Large intestine (tissue), 3 donors: ENCODE measurements around the gene EXOC4. TPM values are rescaled to one million over a fixed set of nuclear protein-coding genes. Genes with fewer than 3 reads are reported as not detected.
"Not testable (repeated sequence)": the region's sequence is repeated elsewhere in the genome, so short reads cannot be mapped to it uniquely, and the experiment has no call there.

Experiments
- DNase-seq, 2 donors: peaks; one replicate each; pipeline versions ENCODE4 v3.0.0 to v3.0.0-alpha.2; 2013
- H3K27ac ChIP-seq: one replicate; pipeline ENCODE4 v1.5.1; 2013; ENCODE audit warnings: low read length
- H3K27me3 ChIP-seq: 2 replicates; pipeline ENCODE4 v1.6.1; 2013; ENCODE audit warnings: low read length; ENCODE audit not compliant: control insufficient read depth, insufficient read depth
- H3K36me3 ChIP-seq: 2 replicates; pipeline ENCODE4 v1.6.1; 2013; ENCODE audit warnings: low read length; ENCODE audit not compliant: control insufficient read depth, insufficient read depth
- H3K4me1 ChIP-seq: one replicate; pipeline ENCODE4 v1.6.1; 2013; ENCODE audit warnings: low read length; ENCODE audit not compliant: control insufficient read depth, insufficient read depth
- H3K4me3 ChIP-seq: one replicate; pipeline ENCODE4 v1.5.1; 2013; ENCODE audit warnings: low read length
- H3K9me3 ChIP-seq: one replicate; pipeline ENCODE4 v1.6.1; 2013; ENCODE audit warnings: mild to moderate bottlenecking, low read depth, low read length, moderate library complexity; ENCODE audit not compliant: control insufficient read depth
- WGBS: methylation state at CpG from one replicate; pipeline ENCODE4 v1.1.5; 2013; ENCODE audit warnings: low lambda C conversion rate; ENCODE audit not compliant: insufficient coverage; 5-methylcytosine and 5-hydroxymethylcytosine counted together
- polyA plus RNA-seq: library from polyadenylated mRNA; unstranded; fragments of 120-200 nt; gene quantifications from one replicate; pipeline ENCODE4 v1.2.1, GENCODE V29; 2013

Gene EXOC4
- polyA plus RNA-seq, 1 donor = 45.4 TPM

GRCh38 chr7:133273227-133273626 is 20.3 kb downstream of the EXOC4 start:
- DNase-seq = no peak
- 80% methylated on average over 1 of the region's 3 CpGs for WGBS
- Histone ChIP-seq H3K27ac (no peak overlapping the region), H3K4me3 (no peak overlapping the region), H3K27me3 (no peaks in the 10 kb centered on the region), H3K4me1 (no peaks in the 10 kb centered on the region), H3K36me3 (peaks cover 27% of the 10 kb centered on the region), H3K9me3 (no peaks in the 10 kb centered on the region)

DNA sequence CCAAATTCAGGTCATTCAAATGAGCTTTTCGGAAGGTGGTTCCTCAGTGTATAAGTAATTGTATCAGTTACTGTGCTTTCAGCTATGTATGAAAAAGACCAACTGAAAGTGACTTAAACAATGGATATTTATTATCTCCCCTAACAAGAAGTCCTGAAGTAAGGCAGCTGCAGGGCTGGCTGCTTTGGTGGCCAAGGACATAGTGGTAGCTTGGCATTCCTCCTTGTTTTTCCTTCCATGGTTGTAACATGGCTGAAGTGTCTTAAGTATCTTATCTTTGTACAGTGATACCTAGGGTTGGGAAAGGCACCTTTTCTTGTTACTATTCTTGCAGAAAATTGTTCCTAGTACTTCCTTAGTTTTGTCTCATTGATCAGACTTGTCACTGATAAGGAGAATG is 21.4 kb downstream of the EXOC4 start:
- Histone ChIP-seq H3K36me3 (peaks cover 32% of the 10 kb centered on the region), H3K27ac (no peak overlapping the region), H3K4me3 (no peak overlapping the region), H3K27me3 (no peaks in the 10 kb centered on the region), H3K4me1 (no peaks in the 10 kb centered on the region), H3K9me3 (no peaks in the 10 kb centered on the region)
- no peak for DNase-seq
- 100% methylated on average over 1 of the region's 1 CpG for whole genome bisulfite sequencing

DNA sequence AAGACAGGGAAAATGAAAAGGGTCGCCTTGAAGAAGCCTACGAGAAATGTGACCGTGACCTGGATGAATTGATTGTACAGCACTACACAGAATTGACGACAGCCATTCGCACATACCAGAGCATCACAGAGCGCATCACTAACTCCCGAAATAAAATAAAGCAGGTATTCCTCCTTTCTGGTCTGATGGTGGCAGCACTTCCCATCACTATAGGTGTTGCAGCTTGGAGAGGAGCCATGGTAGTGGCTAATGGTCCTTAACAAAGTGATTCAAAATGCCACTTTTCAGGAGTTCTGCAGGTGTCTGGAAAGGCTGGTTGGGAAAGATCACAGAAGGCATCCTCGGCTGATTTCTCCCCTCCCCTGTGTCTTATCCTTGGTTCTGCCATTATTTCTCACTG is 22.1 kb downstream of the EXOC4 start:
- no peak for DNase-seq
- H3K4me3 ChIP-seq = no peak overlapping the region
- H3K9me3 ChIP-seq = no peaks in the 10 kb centered on the region
- H3K4me1 ChIP-seq = no peaks in the 10 kb centered on the region
- no peak overlapping the region for H3K27ac ChIP-seq
- H3K27me3 ChIP-seq = no peaks in the 10 kb centered on the region
- WGBS = no CpG with 5 or more reads among the region's 8 CpGs
- peaks cover 36% of the 10 kb centered on the region for H3K36me3 ChIP-seq

GRCh38 chr7:133275446-133276095 is 22.7 kb downstream of the EXOC4 start:
- peaks cover 36% of the 10 kb centered on the region for H3K36me3 ChIP-seq
- DNase-seq = no peak
- no peaks in the 10 kb centered on the region for H3K27me3 ChIP-seq
- H3K27ac ChIP-seq = no peak overlapping the region
- H3K9me3 ChIP-seq = no peaks in the 10 kb centered on the region
- 100% methylated on average over 1 of the region's 3 CpGs for WGBS
- no peaks in the 10 kb centered on the region for H3K4me1 ChIP-seq
- no peak overlapping the region for H3K4me3 ChIP-seq

DNA sequence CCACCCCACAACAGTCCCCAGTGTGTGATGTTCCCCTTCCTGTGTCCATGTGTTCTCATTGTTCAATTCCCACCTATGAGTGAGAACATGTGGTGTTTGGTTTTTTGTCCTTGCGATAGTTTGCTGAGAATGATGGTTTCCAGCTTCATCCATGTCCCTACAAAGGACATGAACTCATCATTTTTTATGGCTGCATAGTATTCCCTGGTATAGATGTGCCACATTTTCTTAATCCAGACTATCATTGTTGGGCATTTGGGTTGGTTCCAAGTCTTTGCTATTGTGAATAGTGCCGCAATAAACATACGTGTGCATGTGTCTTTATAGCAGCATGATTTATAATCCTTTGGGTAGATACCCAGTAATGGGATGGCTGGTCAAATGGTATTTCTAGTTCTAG is 26.1 kb downstream of the EXOC4 start:
- not testable (repeated sequence) for DNase-seq, H3K4me3 ChIP-seq, H3K27ac ChIP-seq, H3K9me3 ChIP-seq, H3K4me1 ChIP-seq, H3K27me3 ChIP-seq
- WGBS = no CpG with 5 or more reads among the region's 3 CpGs
- H3K36me3 ChIP-seq = peaks cover 36% of the 10 kb centered on the region

- no peak overlapping the region for H3K27ac ChIP-seq
- 60% methylated on average over 1 of the region's 1 CpG for WGBS
- H3K36me3 ChIP-seq = peaks cover 19% of the 10 kb centered on the region
- no peak for DNase-seq
- no peak overlapping the region for H3K4me3 ChIP-seq
- no peaks in the 10 kb centered on the region for H3K27me3 ChIP-seq
- H3K4me1 ChIP-seq = no peaks in the 10 kb centered on the region
- no peaks in the 10 kb centered on the region for H3K9me3 ChIP-seq
These were observed 29.2 kb downstream of the EXOC4 start for GRCh38 chr7:133282094-133282493.

- Histone ChIP-seq H3K9me3 (no peaks in the 10 kb centered on the region), H3K4me1 (no peaks in the 10 kb centered on the region), H3K4me3 (no peak overlapping the region), H3K36me3 (peaks cover 14% of the 10 kb centered on the region), H3K27ac (no peak overlapping the region), H3K27me3 (no peaks in the 10 kb centered on the region)
- no peak for DNase-seq
- WGBS = no CpG with 5 or more reads among the region's 2 CpGs
These were observed 31.2 kb downstream of the EXOC4 start for GRCh38 chr7:133284092-133284491.

- Histone ChIP-seq H3K9me3 (no peaks in the 10 kb centered on the region), H3K4me1 (no peaks in the 10 kb centered on the region), H3K4me3 (no peak overlapping the region), H3K27ac (no peak overlapping the region), H3K27me3 (no peaks in the 10 kb centered on the region), H3K36me3 (peaks cover 24% of the 10 kb centered on the region)
- no peak for DNase-seq
- WGBS = no CpG with 5 or more reads among the region's 1 CpG
These were observed 36.1 kb downstream of the EXOC4 start for GRCh38 chr7:133288970-133289369.

GRCh38 chr7:133290041-133290440 is 37.2 kb downstream of the EXOC4 start:
- no peaks in the 10 kb centered on the region for H3K9me3 ChIP-seq
- no peak overlapping the region for H3K27ac ChIP-seq
- H3K4me1 ChIP-seq = no peaks in the 10 kb centered on the region
- no peak overlapping the region for H3K4me3 ChIP-seq
- no peak for DNase-seq
- peaks cover 24% of the 10 kb centered on the region for H3K36me3 ChIP-seq
- WGBS = 100% methylated on average over 1 of the region's 1 CpG
- no peaks in the 10 kb centered on the region for H3K27me3 ChIP-seq

GRCh38 chr7:133290676-133291333 is 37.9 kb downstream of the EXOC4 start:
- no peak for DNase-seq
- 100% methylated on average over 2 of the region's 3 CpGs for WGBS

GRCh38 chr7:133292631-133293030 is 39.8 kb downstream of the EXOC4 start:
- DNase-seq = no peak
- Histone ChIP-seq H3K9me3 (no peaks in the 10 kb centered on the region), H3K4me3 (no peak overlapping the region), H3K36me3 (peaks cover 21% of the 10 kb centered on the region), H3K4me1 (no peaks in the 10 kb centered on the region), H3K27me3 (no peaks in the 10 kb centered on the region), H3K27ac (no peak overlapping the region)
- 100% methylated on average over 1 of the region's 1 CpG for WGBS

More at GRCh38 chr7:133290676-133291333, 37.9 kb downstream of the EXOC4 start:
- Histone ChIP-seq H3K4me1 (no peaks in the 10 kb centered on the region), H3K36me3 (peaks cover 21% of the 10 kb centered on the region), H3K27ac (no peak overlapping the region), H3K4me3 (no peak overlapping the region), H3K27me3 (no peaks in the 10 kb centered on the region), H3K9me3 (no peaks in the 10 kb centered on the region)
